Activated CD8-positive, alpha-beta T cell treated with anti-CD3 and anti-CD28 coated beads for 36 hours (primary cell): ENCODE data around the gene ITSN1. TPM values are rescaled to one million over a fixed set of nuclear protein-coding genes. Genes with fewer than 3 reads are reported as not detected.

Experiments used
- ATAC-seq: fragments of 200-7000 bp; cut with Tn5 transposase; one replicate; pipeline ENCODE4 v1.10.0; 2021; ENCODE audit warnings: mild to moderate bottlenecking, moderate library complexity
- CTCF ChIA-PET: fragments of 350-600 bp; sonication (Branson Sonifier 250); formaldehyde crosslinking; loops from one replicate; lab custom pipeline; 2021; ENCODE audit warnings: antibody characterized with exemption; lab: Charles Lee
- POLR2A ChIA-PET: fragments of 350-600 bp; sonication (Branson Sonifier 250); formaldehyde crosslinking; loops from one replicate; lab custom pipeline; 2021; ENCODE audit warnings: antibody characterized with exemption; lab: Charles Lee
- DNase-seq: peaks from one replicate; pipeline ENCODE4 v3.0.0-alpha.2; 2020
- H3K27ac Mint-ChIP-seq: one replicate; pipeline ENCODE4 v1.8.0; 2021; ENCODE audit warnings: mild to moderate bottlenecking, mixed read lengths
- H3K27me3 Mint-ChIP-seq: one replicate; pipeline ENCODE4 v1.8.0; 2021; ENCODE audit warnings: mixed read lengths
- H3K36me3 Mint-ChIP-seq: one replicate; pipeline ENCODE4 v1.8.0; 2021; ENCODE audit warnings: low read depth, mixed read lengths
- H3K4me1 Mint-ChIP-seq: one replicate; pipeline ENCODE4 v1.8.0; 2021; ENCODE audit warnings: low read depth, mixed read lengths
- H3K4me3 Mint-ChIP-seq: one replicate; pipeline ENCODE4 v1.8.0; 2021; ENCODE audit warnings: mild to moderate bottlenecking, moderate library complexity, mixed read lengths
- H3K9me3 Mint-ChIP-seq: one replicate; pipeline ENCODE4 v1.8.0; 2021; ENCODE audit warnings: mixed read lengths
- CTCF ChIP-seq: fragments of 200-600 bp; IDR thresholded peaks from one replicate; pipeline ENCODE4 v1.8.0; 2022; ENCODE audit warnings: antibody characterized with exemption, mild to moderate bottlenecking
- intact Hi-C: fragments of 100-400 bp; cut with micrococcal nuclease; formaldehyde crosslinking; loops from one replicate; pipeline ENCODE4 v1.10.0; 2022
- total RNA-seq, 2 experiments: library from RNA; stranded (reverse); gene quantifications; one replicate each; pipeline ENCODE4 v1.2.3, GENCODE V29; 2021

Gene ITSN1
- total RNA-seq, 2 experiments from 2014 or later: 4.4 to 4.7 TPM

DNA sequence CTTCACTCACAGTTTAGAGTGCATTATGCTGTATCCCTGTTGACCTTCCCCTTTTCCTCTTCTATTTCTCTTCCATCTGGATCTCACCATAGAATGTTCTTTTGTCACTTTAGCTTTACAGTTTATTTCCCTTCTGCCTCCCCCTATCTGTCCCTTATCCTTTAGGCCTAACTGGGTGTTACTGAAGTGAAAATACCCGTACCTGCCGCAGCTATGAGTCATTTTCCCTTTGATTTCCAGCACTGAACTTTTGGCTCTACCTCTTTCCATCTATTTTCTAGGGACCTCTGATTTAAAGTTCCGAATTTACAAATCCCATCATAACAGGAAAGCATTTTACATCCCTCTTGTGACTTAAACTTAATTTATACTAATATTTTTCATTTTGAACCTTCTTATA lies 19.7 kb downstream of the ITSN1 start:
- H3K4me3 Mint-ChIP-seq: no peak overlapping the region
- intact Hi-C loops: no loop called here
- TF ChIP-seq CTCF: no peak
- no peak for DNase-seq
- ChIA-PET POLR2A (no interaction called here), CTCF (interaction anchor here (0.6 kb wide), 1 partner anchor 12 kb away, joined by 3 read pairs; no protein-coding TSS in a partner anchor)
- H3K9me3 Mint-ChIP-seq: no peaks in the 10 kb centered on the region
- peaks cover 4% of the 10 kb centered on the region for H3K27me3 Mint-ChIP-seq
- H3K4me1 Mint-ChIP-seq: peaks cover 2% of the 10 kb centered on the region
- H3K36me3 Mint-ChIP-seq: no peaks in the 10 kb centered on the region
- no peak overlapping the region for H3K27ac Mint-ChIP-seq
- no peak for ATAC-seq

DNA sequence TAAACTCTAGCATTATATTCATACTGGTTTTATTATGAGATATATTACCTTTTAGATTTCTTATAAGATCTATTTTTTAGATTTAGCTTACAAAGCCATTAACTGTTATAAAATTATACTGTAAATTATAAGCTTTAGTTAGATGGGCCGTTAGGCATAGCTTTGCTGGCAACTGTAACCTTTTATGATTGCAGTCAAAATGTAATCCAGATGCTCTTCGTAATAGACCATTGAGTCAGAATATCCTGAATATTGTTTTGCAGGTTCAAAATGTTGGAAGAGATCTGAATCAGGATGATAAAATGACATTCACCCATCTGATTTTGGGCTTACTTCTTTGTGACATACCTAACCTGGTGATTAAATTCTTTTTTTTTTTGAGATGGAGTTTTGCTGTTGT lies 20.9 kb downstream of the ITSN1 start:
- Mint-ChIP-seq H3K27ac (no peak overlapping the region), H3K36me3 (no peaks in the 10 kb centered on the region), H3K4me3 (no peak overlapping the region), H3K9me3 (no peaks in the 10 kb centered on the region), H3K27me3 (peaks cover 2% of the 10 kb centered on the region), H3K4me1 (no peaks in the 10 kb centered on the region)
- no peak for ATAC-seq
- ChIA-PET CTCF (interaction anchor here (0.9 kb wide), 1 partner anchor 218 kb away, joined by 3 read pairs; no protein-coding TSS in a partner anchor), POLR2A (no interaction called here)
- intact Hi-C loops: no loop called here
- TF ChIP-seq CTCF: no peak
- DNase-seq: no peak

GRCh38 chr21:33664135-33664534 lies 21.8 kb downstream of the ITSN1 start:
- Mint-ChIP-seq H3K36me3 (no peaks in the 10 kb centered on the region), H3K4me3 (no peak overlapping the region), H3K9me3 (no peaks in the 10 kb centered on the region), H3K4me1 (no peaks in the 10 kb centered on the region), H3K27me3 (no peaks in the 10 kb centered on the region), H3K27ac (no peak overlapping the region)
- ChIA-PET CTCF (interaction anchor here (0.9 kb wide), 1 partner anchor 219 kb away, joined by 3 read pairs; no protein-coding TSS in a partner anchor), POLR2A (no interaction called here)
- intact Hi-C loops: no loop called here
- no peak for TF ChIP-seq CTCF
- ATAC-seq: no peak
- DNase-seq: no peak

GRCh38 chr21:33666153-33666552 lies 23.9 kb downstream of the ITSN1 start:
- Mint-ChIP-seq H3K4me1 (no peaks in the 10 kb centered on the region), H3K4me3 (no peak overlapping the region), H3K9me3 (no peaks in the 10 kb centered on the region), H3K27ac (no peak overlapping the region), H3K36me3 (no peaks in the 10 kb centered on the region), H3K27me3 (no peaks in the 10 kb centered on the region)
- ATAC-seq: no peak
- CTCF ChIA-PET: no interaction called here
- intact Hi-C loops: no loop called here
- no peak for TF ChIP-seq CTCF
- POLR2A ChIA-PET: interaction anchor here (0.6 kb wide), 1 partner anchor 22 kb away, joined by 3 read pairs; no protein-coding TSS in a partner anchor
- DNase-seq: no peak

- no peaks in the 10 kb centered on the region for H3K36me3 Mint-ChIP-seq
- H3K27ac Mint-ChIP-seq: no peak overlapping the region
- CTCF ChIA-PET: no interaction called here
- DNase-seq: no peak
- peaks cover 3% of the 10 kb centered on the region for H3K27me3 Mint-ChIP-seq
- no peaks in the 10 kb centered on the region for H3K9me3 Mint-ChIP-seq
- ATAC-seq: no peak
- no peak for TF ChIP-seq CTCF
- no peaks in the 10 kb centered on the region for H3K4me1 Mint-ChIP-seq
- intact Hi-C loops: no loop called here
- POLR2A ChIA-PET: no interaction called here
- H3K4me3 Mint-ChIP-seq: no peak overlapping the region
Measured at GRCh38 chr21:33667636-33668035, 25.3 kb downstream of the ITSN1 start.
